ENCODE measurements around the gene CCDC82. TPM values are rescaled to one million over a fixed set of nuclear protein-coding genes. Genes with fewer than 3 reads are reported as not detected.
"Not testable (repeated sequence)": the region's sequence is repeated elsewhere in the genome, so short reads cannot be mapped to it uniquely, and the experiment has no call there.

CCDC82 gene
- total RNA-seq (2022) (15.8 and 21.4 TPM in 2 replicates), Bru-seq, nascent RNA (percentile 73 among the genes with signal in this experiment), BruChase-seq, experiment 1, labeled RNA remaining after a 6-hour chase (percentile 80 among the genes with signal in this experiment), BruChase-seq, experiment 2, labeled RNA remaining after a 2-hour chase (percentile 83 among the genes with signal in this experiment)
- long read RNA-seq, full-length matches to known transcripts = 47 of 64 reads
- long read RNA-seq, partial matches to known transcripts = 8 of 64 reads
- long read RNA-seq, other reads (novel, unspliced or antisense) = 9 of 64 reads

DNA sequence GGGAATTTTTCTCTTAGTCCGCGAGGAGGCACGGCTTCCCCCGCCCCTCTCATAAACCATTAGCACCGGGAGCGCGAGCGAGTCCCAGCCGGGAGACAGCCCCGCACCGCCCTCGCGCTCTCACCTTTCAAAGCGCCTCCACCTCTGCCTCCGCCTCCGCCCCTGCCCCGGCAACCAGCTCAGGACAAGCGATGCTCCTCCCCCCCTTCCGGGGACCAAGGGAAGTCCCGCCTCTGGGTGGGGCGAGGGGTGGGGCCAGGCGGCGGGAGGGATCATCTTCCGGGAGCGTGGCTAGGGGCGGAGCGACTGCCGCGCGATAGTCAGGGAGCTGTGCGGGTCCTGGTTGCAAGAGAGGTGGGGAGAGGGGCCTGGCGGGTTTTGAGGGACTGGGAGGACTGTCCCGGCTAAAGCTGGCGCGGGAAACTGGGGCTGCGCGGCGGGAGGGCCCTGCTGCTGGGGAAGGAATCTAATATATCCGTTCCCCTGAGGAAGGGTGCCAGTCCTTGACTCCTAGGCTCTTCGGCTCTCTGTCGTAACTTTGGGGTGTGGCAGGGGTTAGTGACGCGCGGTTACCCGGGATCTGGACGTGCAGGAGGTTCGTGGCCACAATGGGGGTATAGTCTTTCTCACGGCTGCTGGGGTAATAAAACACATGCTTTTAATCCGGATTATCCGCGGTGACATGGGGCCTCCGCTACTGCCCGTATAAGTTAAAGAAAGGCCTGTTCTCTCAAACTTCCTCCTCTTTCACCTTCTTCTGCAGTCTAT lies at the start of gene CCDC82, which contains the start of gene JRKL:
Gene CCDC82 (minus strand): TSS at position 193 of the 768 bp plus-strand sequence. CDS start 5,165 bp downstream, outside the sequence.
Gene JRKL (plus strand): TSS at position 294 of the 768 bp plus-strand sequence. CDS start 637 bp downstream, outside the sequence.
- Mint-ChIP-seq H3K4me3 (ENCODE audit: unreplicated experiment) (peak within 1 kb of the TSS; percentile 77), H3K27ac (ENCODE audit: low read depth, unreplicated experiment) (peak within 1 kb of the TSS; percentile 93), H3K27me3 (ENCODE audit: insufficient read depth, unreplicated experiment) (no peaks in the 10 kb centered on the region), H3K36me3 (ENCODE audit: insufficient read depth, unreplicated experiment) (peaks cover 4% of the 10 kb centered on the region), H3K4me1 (ENCODE audit: insufficient read depth, unreplicated experiment) (peaks cover 11% of the 10 kb centered on the region), H3K9me3 (ENCODE audit: unreplicated experiment) (no peaks in the 10 kb centered on the region)
- DNase-seq (ENCODE audit: unreplicated experiment) = peak; percentile 98
- BruUV-seq (replicated peaks) = no TSS peak
- ChIA-PET CTCF (interaction anchor here (0.5 to 3.5 kb wide), 12 partner anchors 9 to 1639 kb away, joined by 3 to 15 read pairs (median 4); partner anchors contain the start of gene MAML2), POLR2A (interaction anchor here (0.5 to 3.5 kb wide), 36 partner anchors 9 to 1683 kb away, joined by 3 to 42 read pairs (median 3); partner anchors contain the start of genes CEP57, FAM76B, MAML2 and SRSF8)
- intact Hi-C loops (cut with micrococcal nuclease) = loop anchor here (1.0 to 2.0 kb wide), 2 partner anchors 465 to 554 kb away; partner anchors contain the start of gene MTMR2
- TF ChIP-seq CTCF (IDR thresholded peaks at IDR 0.05; ENCODE audit: unreplicated experiment) = no peak

DNA sequence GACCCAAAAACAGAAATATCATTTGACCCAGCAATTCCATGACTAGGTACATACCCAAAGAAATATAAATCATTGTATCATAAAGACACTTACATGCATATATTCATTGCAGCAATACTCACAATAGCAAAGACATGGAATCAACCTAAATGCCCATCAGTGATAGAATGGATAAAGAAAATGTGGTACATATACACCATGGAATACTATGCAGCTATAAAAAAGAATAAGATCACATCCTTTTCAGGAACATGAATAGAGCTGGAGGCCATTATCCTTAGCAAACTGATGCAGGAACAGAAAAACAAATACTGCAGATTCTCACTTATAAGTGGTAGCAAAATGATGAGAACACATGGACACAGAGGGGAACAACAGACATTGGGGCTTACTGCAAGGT lies 42.9 kb upstream of the CCDC82 start:
- ChIA-PET CTCF (interaction anchor here (1.5 kb wide), 1 partner anchor 31 kb away, joined by 4 read pairs; no protein-coding TSS in a partner anchor), POLR2A (interaction anchor here (0.6 kb wide), 1 partner anchor 296 kb away, joined by 5 read pairs; no protein-coding TSS in a partner anchor)

DNA sequence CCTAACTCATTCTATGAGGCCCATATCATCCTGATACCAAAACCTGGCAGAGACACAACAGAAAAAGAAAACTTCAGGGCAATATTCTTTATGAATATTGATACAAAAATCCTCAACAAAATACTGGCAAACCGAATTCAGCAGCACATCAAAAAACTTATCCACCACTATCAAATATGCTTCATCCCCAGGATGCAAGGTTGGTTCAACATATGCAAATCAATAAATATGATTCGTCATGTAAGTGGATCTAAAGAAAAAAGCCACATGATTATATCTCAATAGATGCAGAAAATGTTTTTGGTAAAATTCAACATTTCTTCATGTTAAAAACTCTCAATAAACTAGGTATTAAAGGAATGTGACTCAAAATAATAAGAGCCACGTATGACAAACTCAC lies 41.0 kb upstream of the CCDC82 start:
- no peak for DNase-seq (ENCODE audit: unreplicated experiment)
- Mint-ChIP-seq H3K36me3 (ENCODE audit: insufficient read depth, unreplicated experiment) (no peaks in the 10 kb centered on the region), H3K27ac (ENCODE audit: low read depth, unreplicated experiment) (no peak overlapping the region), H3K4me3 (ENCODE audit: unreplicated experiment) (no peak overlapping the region), H3K9me3 (ENCODE audit: unreplicated experiment) (peaks cover 11% of the 10 kb centered on the region), H3K27me3 (ENCODE audit: insufficient read depth, unreplicated experiment) (peaks cover 86% of the 10 kb centered on the region), H3K4me1 (ENCODE audit: insufficient read depth, unreplicated experiment) (no peaks in the 10 kb centered on the region)
- BruUV-seq (replicated peaks) = no TSS peak
- ChIA-PET CTCF (no interaction called here), POLR2A (no interaction called here)
- no peak for TF ChIP-seq CTCF (IDR thresholded peaks at IDR 0.05; ENCODE audit: unreplicated experiment)
- intact Hi-C loops (cut with micrococcal nuclease) = no loop called here

More for the DNA sequence above, 42.9 kb upstream of the CCDC82 start:
- Mint-ChIP-seq H3K27me3 (ENCODE audit: insufficient read depth, unreplicated experiment) (peaks cover 92% of the 10 kb centered on the region), H3K9me3 (ENCODE audit: unreplicated experiment) (peaks cover 11% of the 10 kb centered on the region)
- intact Hi-C loops (cut with micrococcal nuclease); DNase-seq (ENCODE audit: unreplicated experiment); BruUV-seq (replicated peaks); H3K36me3 Mint-ChIP-seq (ENCODE audit: insufficient read depth, unreplicated experiment); H3K4me3 Mint-ChIP-seq (ENCODE audit: unreplicated experiment); H3K4me1 Mint-ChIP-seq (ENCODE audit: insufficient read depth, unreplicated experiment); H3K27ac Mint-ChIP-seq (ENCODE audit: low read depth, unreplicated experiment): not testable (repeated sequence)

DNA sequence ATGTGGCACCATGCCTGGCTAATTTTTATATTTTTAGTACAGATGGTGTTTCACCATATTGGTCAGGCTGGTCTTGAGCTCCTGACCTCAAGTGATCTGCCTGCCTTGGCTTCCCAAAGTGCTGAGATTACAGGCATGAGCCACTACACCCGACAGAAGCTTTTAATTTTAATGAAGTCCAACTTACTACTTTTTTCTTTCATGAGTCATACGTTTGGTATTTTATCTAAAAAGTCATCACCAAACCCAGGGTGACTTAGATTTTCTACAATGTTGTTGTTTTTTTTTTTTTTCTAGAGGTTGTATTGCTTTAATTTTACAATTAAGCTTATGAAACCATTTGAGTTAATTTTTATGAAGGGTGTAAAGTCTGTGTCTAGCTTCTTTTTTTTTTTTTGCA lies 35.0 kb upstream of the CCDC82 start:
- H3K9me3 Mint-ChIP-seq (ENCODE audit: unreplicated experiment) = no peaks in the 10 kb centered on the region
- no peak overlapping the region for H3K4me3 Mint-ChIP-seq (ENCODE audit: unreplicated experiment)
- no peaks in the 10 kb centered on the region for H3K36me3 Mint-ChIP-seq (ENCODE audit: insufficient read depth, unreplicated experiment)
- peaks cover 80% of the 10 kb centered on the region for H3K27me3 Mint-ChIP-seq (ENCODE audit: insufficient read depth, unreplicated experiment)
- BruUV-seq (replicated peaks) = no TSS peak
- H3K4me1 Mint-ChIP-seq (ENCODE audit: insufficient read depth, unreplicated experiment) = no peaks in the 10 kb centered on the region
- intact Hi-C loops (cut with micrococcal nuclease) = loop anchor here (10.0 kb wide), 2 partner anchors 660 to 1910 kb away; partner anchors contain the start of gene C11orf97
- POLR2A ChIA-PET = interaction anchor here (1.6 kb wide), 1 partner anchor 634 kb away, joined by 4 read pairs; the partner anchor contains the start of gene CEP57
- no peak overlapping the region for H3K27ac Mint-ChIP-seq (ENCODE audit: low read depth, unreplicated experiment)
- DNase-seq (ENCODE audit: unreplicated experiment) = peak; percentile 4
- no peak for TF ChIP-seq CTCF (IDR thresholded peaks at IDR 0.05; ENCODE audit: unreplicated experiment)
- CTCF ChIA-PET = interaction anchor here (0.6 to 2.2 kb wide), 12 partner anchors 10 to 1802 kb away, joined by 3 to 13 read pairs (median 4); no protein-coding TSS in a partner anchor

All from MCF 10A (cell line).